GM23248 (cell line): ENCODE data around the gene C2orf81. TPM values are rescaled to one million over a fixed set of nuclear protein-coding genes. Genes with fewer than 3 reads are reported as not detected.
"Not testable (repeated sequence)": the region's sequence is repeated elsewhere in the genome, so short reads cannot be mapped to it uniquely, and the experiment has no call there.

Source experiments
- DNase-seq: peaks from one replicate; pipeline ENCODE4 v3.0.0-alpha.2; 2015
- H2AFZ ChIP-seq: fragments of 200-600 bp; sonication (generic); 2 replicates; pipeline ENCODE4 v1.6.1; 2016; ENCODE audit warnings: antibody characterized with exemption
- H3F3A ChIP-seq: fragments of 200-600 bp; sonication (generic); 2 replicates; pipeline ENCODE4 v1.6.1; 2016; ENCODE audit warnings: mild to moderate bottlenecking, antibody characterized with exemption, mixed run types; ENCODE audit not compliant: insufficient read depth
- H3K27ac ChIP-seq: fragments of 200-600 bp; sonication (generic); 2 replicates; pipeline ENCODE4 v1.5.1; 2016; ENCODE audit warnings: mild to moderate bottlenecking
- H3K27me3 ChIP-seq: fragments of 200-600 bp; sonication (generic); replicated peaks from 2 replicates; pipeline ENCODE4 v1.6.1; 2016; ENCODE audit warnings: mild to moderate bottlenecking; ENCODE audit not compliant: insufficient read depth
- H3K36me3 ChIP-seq: fragments of 200-600 bp; sonication (generic); 2 replicates; pipeline ENCODE4 v1.6.1; 2016; ENCODE audit warnings: low read depth, mild to moderate bottlenecking
- H3K4me1 ChIP-seq: fragments of 200-600 bp; sonication (generic); 2 replicates; pipeline ENCODE4 v1.6.1; 2016; ENCODE audit warnings: mild to moderate bottlenecking; ENCODE audit not compliant: insufficient read depth
- H3K4me2 ChIP-seq: fragments of 200-600 bp; sonication (generic); one replicate; pipeline ENCODE4 v1.6.1; 2016; ENCODE audit warnings: mild to moderate bottlenecking; ENCODE audit not compliant: unreplicated experiment
- H3K4me3 ChIP-seq: fragments of 200-600 bp; sonication (generic); 2 replicates; pipeline ENCODE4 v1.5.1; 2016; ENCODE audit warnings: mild to moderate bottlenecking
- H3K79me2 ChIP-seq: fragments of 200-600 bp; sonication (generic); 2 replicates; pipeline ENCODE4 v1.6.1; 2016; ENCODE audit warnings: mild to moderate bottlenecking; ENCODE audit not compliant: insufficient read depth
- H3K9ac ChIP-seq: fragments of 200-600 bp; sonication (generic); 2 replicates; pipeline ENCODE4 v1.6.1; 2016; ENCODE audit warnings: mild to moderate bottlenecking
- H3K9me2 ChIP-seq: fragments of 200-600 bp; sonication (generic); 2 replicates; pipeline ENCODE4 v1.6.1; 2016; ENCODE audit warnings: mixed run types, mild to moderate bottlenecking, moderate library complexity; ENCODE audit not compliant: insufficient read depth
- H3K9me3 ChIP-seq: fragments of 200-600 bp; sonication (generic); one replicate; pipeline ENCODE4 v1.6.1; 2017; ENCODE audit warnings: low read depth
- H4K20me1 ChIP-seq: fragments of 200-600 bp; sonication (generic); 2 replicates; pipeline ENCODE4 v1.6.0; 2016; ENCODE audit not compliant: insufficient read depth
- EZH2 ChIP-seq: fragments of 200-600 bp; sonication (generic); IDR thresholded peaks from 2 replicates; pipeline ENCODE4 v1.6.1; 2018; ENCODE audit warnings: antibody characterized with exemption, mild to moderate bottlenecking; ENCODE audit not compliant: insufficient read depth, poor library complexity, severe bottlenecking
- EZH2phosphoT487 ChIP-seq: fragments of 200-600 bp; sonication (generic); IDR thresholded peaks from 2 replicates; pipeline ENCODE4 v1.6.1; 2018; ENCODE audit warnings: antibody characterized with exemption, moderate library complexity, mild to moderate bottlenecking, low read depth; ENCODE audit not compliant: insufficient read depth
- WGBS, 2 experiments: methylation state at CpG; one replicate each; pipeline ENCODE4 v1.1.6; 2015 to 2017; ENCODE audit warnings: low lambda C conversion rate in 2 of 2, low coverage in 1 of 2; ENCODE audit errors: missing lambda C conversion rate in 2 of 2; 5-methylcytosine and 5-hydroxymethylcytosine counted together
- in situ Hi-C: fragments of 300-500 bp; cut with MboI; formaldehyde crosslinking; loops from 2 replicates; pipeline ENCODE4 v1.15.0; 2020
- polyA plus RNA-seq: library from polyadenylated mRNA; unstranded; fragments of >200 nt; fragmentation: Nextera tagmentation; extraction: Ambion mirVana; gene quantifications from 2 replicates; pipeline ENCODE4 v1.2.1, GENCODE V29; 2016
- total RNA-seq: library from RNA; depleted of rRNA; stranded (reverse); fragments of >200 nt; shearing (Covaris generic); gene quantifications from 2 replicates; pipeline ENCODE4 v1.2.3, GENCODE V29; 2014

Gene C2orf81
- total and polyA plus RNA-seq, 2 experiments from 2014 or later, result 3.5 to 6.0 TPM

GRCh38 chr2:74425523-74425922 lies 4.1 kb upstream of the C2orf81 start:
- TF ChIP-seq EZH2phosphoT487 (no peak), EZH2 (no peak)
- Histone ChIP-seq H2AFZ (no peak overlapping the region), H3K9me2 (no peaks in the 10 kb centered on the region), H3K27ac (peak overlapping the region; percentile 45; the same call in 1 of the 2 replicates), H4K20me1 (no peaks in the 10 kb centered on the region), H3K27me3 (no peaks in the 10 kb centered on the region), H3K4me2 (no peak overlapping the region), H3K79me2 (no peaks in the 10 kb centered on the region), H3K4me1 (0 out of 2 replicates have a peak, but pooled peaks cover 4% of the 10 kb centered on the region), H3K36me3 (peaks cover 3% of the 10 kb centered on the region; the same call in 1 of the 2 replicates), H3K4me3 (no peak overlapping the region), H3K9ac (no peak overlapping the region), H3K9me3 (no peaks in the 10 kb centered on the region), H3F3A (peaks cover 21% of the 10 kb centered on the region; the same call in 1 of the 2 replicates)
- in situ Hi-C loops, result no loop called here
- 71 to 73% methylated on average over 7 of the region's 7 CpGs for WGBS, 2 experiments
- DNase-seq, result peak; percentile 60

- H3K36me3 ChIP-seq, result peaks cover 3% of the 10 kb centered on the region; the same call in 1 of the 2 replicates
- in situ Hi-C loops, result no loop called here
- H4K20me1 ChIP-seq, result no peaks in the 10 kb centered on the region
- H3F3A ChIP-seq, result peaks cover 26% of the 10 kb centered on the region
- H3K4me1 ChIP-seq, result 0 out of 2 replicates have a peak, but pooled peaks cover 6% of the 10 kb centered on the region
- no peak overlapping the region for H2AFZ ChIP-seq
- H3K27me3 ChIP-seq, result no peaks in the 10 kb centered on the region
- no peak overlapping the region for H3K9ac ChIP-seq
- H3K79me2 ChIP-seq, result no peaks in the 10 kb centered on the region
- H3K4me3 ChIP-seq, result no peak overlapping the region
- H3K9me2 ChIP-seq, result no peaks in the 10 kb centered on the region
- TF ChIP-seq EZH2 (no peak), EZH2phosphoT487 (no peak)
- H3K9me3 ChIP-seq, result no peaks in the 10 kb centered on the region
- DNase-seq, result no peak
- H3K27ac ChIP-seq, result peak overlapping the region; percentile 45; the same call in 1 of the 2 replicates
- 73 to 76% methylated on average over 5 of the region's 5 CpGs for WGBS, 2 experiments
- no peak overlapping the region for H3K4me2 ChIP-seq
Observed at GRCh38 chr2:74424995-74425406, 3.6 kb upstream of the C2orf81 start.

GRCh38 chr2:74424139-74424992 lies 2.9 kb upstream of the C2orf81 start:
- no peaks in the 10 kb centered on the region for H3K27me3 ChIP-seq
- H3K9ac ChIP-seq, result no peak overlapping the region
- no peak overlapping the region for H3K27ac ChIP-seq
- no peaks in the 10 kb centered on the region for H3K9me2 ChIP-seq
- H3K4me1 ChIP-seq, result 0 out of 2 replicates have a peak, but pooled peaks cover 6% of the 10 kb centered on the region
- in situ Hi-C loops, result no loop called here
- no peak for DNase-seq
- no peak for TF ChIP-seq EZH2phosphoT487
- TF ChIP-seq EZH2, result no peak
- H3K4me3 ChIP-seq, result no peak overlapping the region
- no peaks in the 10 kb centered on the region for H3K79me2 ChIP-seq
- H2AFZ ChIP-seq, result no peak overlapping the region
- H3K9me3 ChIP-seq, result no peaks in the 10 kb centered on the region
- H3K36me3 ChIP-seq, result peaks cover 3% of the 10 kb centered on the region; the same call in 1 of the 2 replicates
- H3F3A ChIP-seq, result peaks cover 26% of the 10 kb centered on the region
- H4K20me1 ChIP-seq, result no peaks in the 10 kb centered on the region
- WGBS, 2 experiments, result 79 to 81% methylated on average over 5 of the region's 5 CpGs
- no peak overlapping the region for H3K4me2 ChIP-seq

DNA sequence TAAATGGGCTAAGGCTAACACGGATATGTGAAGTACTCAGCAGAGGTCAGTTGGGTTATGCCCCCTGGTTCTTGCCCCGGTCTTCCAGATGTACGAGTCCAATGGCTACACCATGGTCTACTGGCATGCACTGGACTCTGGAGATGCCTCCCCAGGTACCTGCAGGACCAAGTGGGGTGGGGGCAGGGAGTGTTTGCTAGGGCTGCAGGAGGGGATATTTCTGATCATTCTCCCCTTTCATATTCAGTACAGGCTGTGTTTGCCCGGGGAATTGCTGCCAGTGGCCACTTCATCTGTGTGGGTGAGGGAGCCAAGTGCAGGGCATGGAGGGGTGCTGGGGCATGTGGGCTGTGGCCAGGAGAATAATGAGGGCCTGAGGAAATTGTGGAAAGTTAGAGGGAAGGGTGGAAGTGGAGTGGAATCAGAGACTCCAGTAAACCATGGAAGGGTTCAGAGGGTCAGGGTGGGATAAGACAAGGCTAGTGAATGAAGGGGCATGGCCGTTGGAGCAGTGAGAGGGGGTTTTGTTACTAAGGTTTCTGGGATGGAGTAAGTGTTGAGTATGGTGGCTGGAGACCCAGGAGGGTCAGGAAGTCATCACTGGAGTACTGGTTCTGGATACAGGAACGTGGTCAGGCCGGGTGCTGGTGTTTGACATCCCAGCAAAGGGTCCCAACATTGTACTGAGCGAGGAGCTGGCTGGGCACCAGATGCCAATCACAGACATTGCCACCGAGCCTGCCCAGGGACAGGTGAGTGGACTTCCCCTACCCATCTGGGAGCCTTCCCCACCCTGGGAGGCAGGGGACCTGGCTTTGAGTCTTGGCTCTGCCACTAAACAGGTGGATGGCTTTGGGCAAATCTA lies 2.0 kb upstream of the C2orf81 start:
- Histone ChIP-seq H3K36me3 (no peaks in the 10 kb centered on the region; the same call in 1 of the 2 replicates), H3F3A (peaks cover 18% of the 10 kb centered on the region; the same call in 1 of the 2 replicates), H3K9me3 (no peaks in the 10 kb centered on the region), H3K9me2 (no peaks in the 10 kb centered on the region), H3K4me3 (no peak overlapping the region), H3K9ac (no peak overlapping the region), H4K20me1 (no peaks in the 10 kb centered on the region), H3K27me3 (no peaks in the 10 kb centered on the region), H3K27ac (no peak overlapping the region), H3K4me2 (no peak overlapping the region), H3K79me2 (no peaks in the 10 kb centered on the region), H2AFZ (no peak overlapping the region), H3K4me1 (0 out of 2 replicates have a peak, but pooled peaks cover 6% of the 10 kb centered on the region)
- 81 to 86% methylated on average over 9 of the region's 9 CpGs for WGBS, 2 experiments
- no peak for DNase-seq
- TF ChIP-seq EZH2phosphoT487 (no peak), EZH2 (no peak)
- in situ Hi-C loops, result no loop called here

DNA sequence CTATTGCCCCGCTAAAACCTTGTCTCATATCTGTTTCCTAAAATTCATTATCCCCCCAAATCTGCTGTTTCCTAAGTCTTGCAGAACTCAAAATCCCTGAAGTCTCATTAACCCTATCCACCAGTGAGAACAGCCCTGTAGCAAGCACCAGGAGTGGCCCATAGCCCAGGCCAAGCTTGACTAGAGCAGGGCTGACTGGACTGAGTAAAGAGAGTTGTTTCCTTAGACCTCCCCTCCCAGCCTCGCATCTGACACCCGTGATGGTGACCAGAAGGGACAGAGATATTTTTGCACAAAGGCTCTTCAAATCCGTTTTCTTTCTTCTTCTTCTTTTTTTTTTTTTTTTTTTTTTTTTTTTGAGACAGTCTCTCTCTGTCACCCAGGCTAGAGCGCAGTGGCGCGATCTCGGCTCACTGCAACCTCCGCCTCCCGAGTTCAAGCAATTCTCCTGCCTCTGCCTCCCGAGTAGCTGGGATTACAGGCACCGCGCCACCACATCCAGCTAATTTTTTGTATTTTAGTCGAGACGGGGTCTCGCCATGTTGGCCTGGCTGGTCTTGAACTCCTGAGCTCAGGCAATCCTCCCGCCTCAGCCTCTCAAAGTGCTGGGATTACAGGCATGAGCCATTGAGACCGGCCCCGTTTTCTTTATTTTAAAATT lies 846 bp downstream of the C2orf81 start:
- H3K79me2 ChIP-seq, H3K36me3 ChIP-seq, DNase-seq, H3K4me1 ChIP-seq, H3K9me3 ChIP-seq, H3K9me2 ChIP-seq, H4K20me1 ChIP-seq, H3K27me3 ChIP-seq, in situ Hi-C loops: not testable (repeated sequence)
- Histone ChIP-seq H3K27ac (peak overlapping the region; percentile 88), H3K4me3 (peak overlapping the region; percentile 84), H3K9ac (peak overlapping the region; percentile 86), H3F3A (peaks cover 17% of the 10 kb centered on the region; the same call in 1 of the 2 replicates), H3K4me2 (peak overlapping the region; percentile 84), H2AFZ (peak overlapping the region; percentile 98)
- WGBS, 2 experiments, result 41 to 55% methylated on average over 13 to 19 of the region's 19 CpGs
